GM23338 (cell line): ENCODE data around the gene CRB2. TPM values are rescaled to one million over a fixed set of nuclear protein-coding genes. Genes with fewer than 3 reads are reported as not detected.

Source experiments
- ATAC-seq: fragments of 200-7000 bp; cut with Tn5 transposase; 3 replicates; pipeline ENCODE4 v1.9.1; 2020
- DNase-seq: peaks from one replicate; pipeline ENCODE4 v3.0.0-alpha.2; 2015; ENCODE audit warnings: low spot score
- H2AFZ ChIP-seq: fragments of 200-600 bp; sonication (generic); 2 replicates; pipeline ENCODE4 v1.8.0; 2016; ENCODE audit warnings: antibody characterized with exemption, mild to moderate bottlenecking, moderate library complexity
- H3F3A ChIP-seq: fragments of 200-600 bp; sonication (generic); replicated peaks from 2 replicates; pipeline ENCODE4 v1.8.0; 2017; ENCODE audit warnings: antibody characterized with exemption, mixed run types, low read depth
- H3K27ac ChIP-seq: fragments of 200-600 bp; sonication (generic); 2 replicates; pipeline ENCODE4 v1.6.1; 2016; ENCODE audit warnings: low read depth
- H3K27me3 ChIP-seq: fragments of 200-600 bp; sonication (generic); 2 replicates; pipeline ENCODE4 v1.8.0; 2016; ENCODE audit warnings: mild to moderate bottlenecking, mixed run types, moderate library complexity; ENCODE audit not compliant: insufficient read depth
- H3K36me3 ChIP-seq: fragments of 200-600 bp; sonication (generic); 2 replicates; pipeline ENCODE4 v1.8.0; 2016; ENCODE audit warnings: mild to moderate bottlenecking; ENCODE audit not compliant: insufficient read depth
- H3K4me1 ChIP-seq: fragments of 200-600 bp; sonication (generic); 2 replicates; pipeline ENCODE4 v1.8.0; 2016; ENCODE audit warnings: mild to moderate bottlenecking, moderate library complexity; ENCODE audit not compliant: insufficient read depth
- H3K4me2 ChIP-seq: fragments of 200-600 bp; sonication (generic); 2 replicates; pipeline ENCODE4 v1.7.1; 2017; ENCODE audit warnings: mixed run types
- H3K4me3 ChIP-seq: fragments of 200-600 bp; sonication (generic); 2 replicates; pipeline ENCODE4 v1.6.1; 2016; ENCODE audit warnings: mixed run types
- H3K79me2 ChIP-seq: fragments of 200-600 bp; sonication (generic); replicated peaks from 2 replicates; pipeline ENCODE4 v1.8.0; 2017; ENCODE audit warnings: mild to moderate bottlenecking; ENCODE audit not compliant: insufficient read depth
- H3K9me2 ChIP-seq: fragments of 200-600 bp; sonication (generic); 2 replicates; pipeline ENCODE4 v1.8.0; 2017; ENCODE audit not compliant: insufficient read depth
- H4K20me1 ChIP-seq: fragments of 200-600 bp; sonication (generic); replicated peaks from 2 replicates; pipeline ENCODE4 v1.8.0; 2017; ENCODE audit warnings: mild to moderate bottlenecking; ENCODE audit not compliant: insufficient read depth
- H3K27ac Mint-ChIP-seq: 2 replicates; pipeline ENCODE4 v1.8.0; 2020; ENCODE audit warnings: inconsistent platforms, mild to moderate bottlenecking, moderate library complexity, mixed read lengths
- H3K27me3 Mint-ChIP-seq: 3 replicates; pipeline ENCODE4 v1.8.0; 2022; ENCODE audit warnings: low read depth, mild to moderate bottlenecking, moderate library complexity, mixed read lengths, inconsistent platforms; ENCODE audit not compliant: insufficient read depth, poor library complexity
- H3K36me3 Mint-ChIP-seq: 3 replicates; pipeline ENCODE4 v1.8.0; 2021; ENCODE audit warnings: low read depth, mild to moderate bottlenecking, inconsistent platforms, moderate library complexity, mixed read lengths
- H3K4me1 Mint-ChIP-seq: 3 replicates; pipeline ENCODE4 v1.8.0; 2020; ENCODE audit warnings: mild to moderate bottlenecking, inconsistent platforms, mixed read lengths
- H3K4me3 Mint-ChIP-seq: 3 replicates; pipeline ENCODE4 v1.8.0; 2021; ENCODE audit warnings: moderate library complexity, mild to moderate bottlenecking, inconsistent platforms, mixed read lengths
- H3K9me3 Mint-ChIP-seq: 3 replicates; pipeline ENCODE4 v1.8.0; 2020; ENCODE audit warnings: moderate library complexity, mild to moderate bottlenecking, inconsistent platforms, mixed read lengths
- CREB1 ChIP-seq: fragments of 250-450 bp; sonication (Bioruptor Pico); IDR thresholded peaks from 2 replicates; pipeline ENCODE4 v1.5.0; 2020; ENCODE audit warnings: low read depth, mild to moderate bottlenecking, moderate library complexity
- EZH2phosphoT487 ChIP-seq: fragments of 200-600 bp; sonication (generic); IDR thresholded peaks from one replicate; pipeline ENCODE4 v1.8.1; 2018; ENCODE audit warnings: antibody characterized with exemption; ENCODE audit not compliant: unreplicated experiment
- NANOG ChIP-seq: IDR thresholded peaks from 2 replicates; pipeline ENCODE4 v1.6.1; 2016; ENCODE audit warnings: antibody characterized with exemption, borderline replicate concordance
- ZNF114 ChIP-seq: fragments of 250-450 bp; sonication (Bioruptor Pico); IDR thresholded peaks from 2 replicates; pipeline ENCODE4 v1.5.0; 2020; ENCODE audit warnings: mild to moderate bottlenecking, moderate library complexity
- ZNF331 ChIP-seq: fragments of 250-450 bp; sonication (Bioruptor Pico); IDR thresholded peaks from 2 replicates; pipeline ENCODE4 v1.5.0; 2020; ENCODE audit warnings: low read depth, mild to moderate bottlenecking, moderate library complexity
- polyA plus RNA-seq: library from polyadenylated mRNA; unstranded; fragments of >200 nt; fragmentation: Nextera tagmentation; extraction: Ambion mirVana; gene quantifications from 2 replicates; pipeline ENCODE4 v1.2.1, GENCODE V29; 2016
- total RNA-seq: library from RNA; depleted of rRNA; stranded (reverse); fragments of >200 nt; shearing (Covaris generic); gene quantifications from 2 replicates; pipeline ENCODE4 v1.2.3, GENCODE V29; 2014
- TF ChIP-seq, protein P1 (sequence below): fragments of 250-450 bp; sonication (Bioruptor Pico); IDR thresholded peaks from 2 replicates; pipeline ENCODE4 v1.5.0; 2020; ENCODE audit warnings: mild to moderate bottlenecking, moderate library complexity
- TF ChIP-seq, protein P2 (sequence below): IDR thresholded peaks from 2 replicates; pipeline ENCODE4 v1.6.1; 2016; ENCODE audit warnings: antibody characterized with exemption

Gene CRB2
- total and polyA plus RNA-seq, 2 experiments from 2014 or later: 0.34 to 10.2 TPM

DNA sequence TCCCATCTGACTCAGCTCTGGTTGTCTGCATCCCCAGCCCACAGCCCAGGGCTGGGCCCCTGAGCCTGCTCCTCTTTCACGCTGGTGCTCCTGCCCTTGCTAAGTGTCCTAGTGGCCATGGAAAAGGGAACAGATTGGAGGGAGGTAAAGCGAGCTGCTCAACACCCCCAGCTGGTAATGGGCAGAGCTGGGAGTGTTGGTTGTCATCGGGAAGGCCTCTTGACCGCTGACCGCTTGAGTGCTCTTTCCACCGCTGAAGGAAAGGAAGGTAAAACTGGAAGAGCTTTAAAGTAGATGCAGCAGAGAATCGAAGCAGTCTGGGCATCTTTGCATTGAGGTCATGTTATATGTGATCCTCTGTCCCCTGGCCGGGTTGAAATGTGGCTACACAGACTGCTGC is 60.2 kb downstream of the CRB2 start:
- ATAC-seq: no peak
- TF ChIP-seq, protein P1, sequence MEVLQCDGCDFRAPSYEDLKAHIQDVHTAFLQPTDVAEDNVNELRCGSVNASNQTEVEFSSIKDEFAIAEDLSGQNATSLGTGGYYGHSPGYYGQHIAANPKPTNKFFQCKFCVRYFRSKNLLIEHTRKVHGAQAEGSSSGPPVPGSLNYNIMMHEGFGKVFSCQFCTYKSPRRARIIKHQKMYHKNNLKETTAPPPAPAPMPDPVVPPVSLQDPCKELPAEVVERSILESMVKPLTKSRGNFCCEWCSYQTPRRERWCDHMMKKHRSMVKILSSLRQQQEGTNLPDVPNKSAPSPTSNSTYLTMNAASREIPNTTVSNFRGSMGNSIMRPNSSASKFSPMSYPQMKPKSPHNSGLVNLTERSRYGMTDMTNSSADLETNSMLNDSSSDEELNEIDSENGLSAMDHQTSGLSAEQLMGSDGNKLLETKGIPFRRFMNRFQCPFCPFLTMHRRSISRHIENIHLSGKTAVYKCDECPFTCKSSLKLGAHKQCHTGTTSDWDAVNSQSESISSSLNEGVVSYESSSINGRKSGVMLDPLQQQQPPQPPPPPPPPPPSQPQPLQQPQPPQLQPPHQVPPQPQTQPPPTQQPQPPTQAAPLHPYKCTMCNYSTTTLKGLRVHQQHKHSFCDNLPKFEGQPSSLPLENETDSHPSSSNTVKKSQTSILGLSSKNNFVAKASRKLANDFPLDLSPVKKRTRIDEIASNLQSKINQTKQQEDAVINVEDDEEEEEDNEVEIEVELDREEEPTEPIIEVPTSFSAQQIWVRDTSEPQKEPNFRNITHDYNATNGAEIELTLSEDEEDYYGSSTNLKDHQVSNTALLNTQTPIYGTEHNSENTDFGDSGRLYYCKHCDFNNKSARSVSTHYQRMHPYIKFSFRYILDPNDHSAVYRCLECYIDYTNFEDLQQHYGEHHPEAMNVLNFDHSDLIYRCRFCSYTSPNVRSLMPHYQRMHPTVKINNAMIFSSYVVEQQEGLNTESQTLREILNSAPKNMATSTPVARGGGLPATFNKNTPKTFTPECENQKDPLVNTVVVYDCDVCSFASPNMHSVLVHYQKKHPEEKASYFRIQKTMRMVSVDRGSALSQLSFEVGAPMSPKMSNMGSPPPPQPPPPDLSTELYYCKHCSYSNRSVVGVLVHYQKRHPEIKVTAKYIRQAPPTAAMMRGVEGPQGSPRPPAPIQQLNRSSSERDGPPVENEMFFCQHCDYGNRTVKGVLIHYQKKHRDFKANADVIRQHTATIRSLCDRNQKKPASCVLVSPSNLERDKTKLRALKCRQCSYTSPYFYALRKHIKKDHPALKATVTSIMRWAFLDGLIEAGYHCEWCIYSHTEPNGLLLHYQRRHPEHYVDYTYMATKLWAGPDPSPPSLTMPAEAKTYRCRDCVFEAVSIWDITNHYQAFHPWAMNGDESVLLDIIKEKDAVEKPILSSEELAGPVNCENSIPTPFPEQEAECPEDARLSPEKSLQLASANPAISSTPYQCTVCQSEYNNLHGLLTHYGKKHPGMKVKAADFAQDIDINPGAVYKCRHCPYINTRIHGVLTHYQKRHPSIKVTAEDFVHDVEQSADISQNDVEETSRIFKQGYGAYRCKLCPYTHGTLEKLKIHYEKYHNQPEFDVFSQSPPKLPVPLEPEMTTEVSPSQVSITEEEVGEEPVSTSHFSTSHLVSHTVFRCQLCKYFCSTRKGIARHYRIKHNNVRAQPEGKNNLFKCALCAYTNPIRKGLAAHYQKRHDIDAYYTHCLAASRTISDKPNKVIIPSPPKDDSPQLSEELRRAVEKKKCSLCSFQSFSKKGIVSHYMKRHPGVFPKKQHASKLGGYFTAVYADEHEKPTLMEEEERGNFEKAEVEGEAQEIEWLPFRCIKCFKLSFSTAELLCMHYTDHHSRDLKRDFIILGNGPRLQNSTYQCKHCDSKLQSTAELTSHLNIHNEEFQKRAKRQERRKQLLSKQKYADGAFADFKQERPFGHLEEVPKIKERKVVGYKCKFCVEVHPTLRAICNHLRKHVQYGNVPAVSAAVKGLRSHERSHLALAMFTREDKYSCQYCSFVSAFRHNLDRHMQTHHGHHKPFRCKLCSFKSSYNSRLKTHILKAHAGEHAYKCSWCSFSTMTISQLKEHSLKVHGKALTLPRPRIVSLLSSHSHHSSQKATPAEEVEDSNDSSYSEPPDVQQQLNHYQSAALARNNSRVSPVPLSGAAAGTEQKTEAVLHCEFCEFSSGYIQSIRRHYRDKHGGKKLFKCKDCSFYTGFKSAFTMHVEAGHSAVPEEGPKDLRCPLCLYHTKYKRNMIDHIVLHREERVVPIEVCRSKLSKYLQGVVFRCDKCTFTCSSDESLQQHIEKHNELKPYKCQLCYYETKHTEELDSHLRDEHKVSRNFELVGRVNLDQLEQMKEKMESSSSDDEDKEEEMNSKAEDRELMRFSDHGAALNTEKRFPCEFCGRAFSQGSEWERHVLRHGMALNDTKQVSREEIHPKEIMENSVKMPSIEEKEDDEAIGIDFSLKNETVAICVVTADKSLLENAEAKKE: no peak
- TF ChIP-seq CREB1: no peak
- no peak for TF ChIP-seq ZNF331 (CRISPR knock-in tag)
- no peak for TF ChIP-seq EZH2phosphoT487
- TF ChIP-seq ZNF114 (CRISPR knock-in tag): no peak
- TF ChIP-seq, protein P2, sequence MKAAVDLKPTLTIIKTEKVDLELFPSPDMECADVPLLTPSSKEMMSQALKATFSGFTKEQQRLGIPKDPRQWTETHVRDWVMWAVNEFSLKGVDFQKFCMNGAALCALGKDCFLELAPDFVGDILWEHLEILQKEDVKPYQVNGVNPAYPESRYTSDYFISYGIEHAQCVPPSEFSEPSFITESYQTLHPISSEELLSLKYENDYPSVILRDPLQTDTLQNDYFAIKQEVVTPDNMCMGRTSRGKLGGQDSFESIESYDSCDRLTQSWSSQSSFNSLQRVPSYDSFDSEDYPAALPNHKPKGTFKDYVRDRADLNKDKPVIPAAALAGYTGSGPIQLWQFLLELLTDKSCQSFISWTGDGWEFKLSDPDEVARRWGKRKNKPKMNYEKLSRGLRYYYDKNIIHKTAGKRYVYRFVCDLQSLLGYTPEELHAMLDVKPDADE: no peak
- TF ChIP-seq NANOG: no peak
- H3K27me3 Mint-ChIP-seq: peaks cover 10% of the 10 kb centered on the region

More for the DNA sequence above, 60.2 kb downstream of the CRB2 start:
- Mint-ChIP-seq H3K4me3 (no peak overlapping the region), H3K9me3 (no peaks in the 10 kb centered on the region), H3K27ac (no peak overlapping the region), H3K4me1 (peaks cover 28% of the 10 kb centered on the region), H3K36me3 (no peaks in the 10 kb centered on the region)
- H3K4me2 ChIP-seq: no peak overlapping the region
- no peak for DNase-seq
- H4K20me1 ChIP-seq: no peaks in the 10 kb centered on the region
- H3K9me2 ChIP-seq: no peaks in the 10 kb centered on the region
- H3K27me3 ChIP-seq: no peaks in the 10 kb centered on the region
- H3K79me2 ChIP-seq: no peaks in the 10 kb centered on the region
- H3K27ac ChIP-seq: no peak overlapping the region
- no peak overlapping the region for H2AFZ ChIP-seq
- no peaks in the 10 kb centered on the region; the same call in 1 of the 2 replicates for H3F3A ChIP-seq
- H3K36me3 ChIP-seq: no peaks in the 10 kb centered on the region
- H3K4me1 ChIP-seq: peaks cover 17% of the 10 kb centered on the region
- H3K4me3 ChIP-seq: no peak overlapping the region
